ENCODE results near the gene NOL7.

DNA sequence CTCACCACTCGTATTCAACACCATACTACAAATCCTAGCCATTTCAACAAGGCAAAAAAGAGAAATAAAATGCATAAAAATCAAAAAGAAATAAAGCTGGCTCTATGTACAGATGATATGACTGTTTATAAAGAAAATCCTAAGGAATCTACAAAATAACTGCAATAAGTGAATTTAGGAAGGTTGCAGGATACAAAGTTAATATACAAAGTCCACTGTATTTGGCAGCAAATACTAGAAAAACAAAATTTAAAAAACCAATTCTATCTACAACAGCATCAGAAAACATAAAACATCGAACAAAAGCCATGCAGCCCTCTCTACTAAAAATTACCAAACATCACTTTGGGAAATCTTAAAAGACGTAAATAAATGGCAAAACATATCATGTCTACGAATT, 48.9 kb downstream of the NOL7 start:
- TF ChIP-seq, protein P1, sequence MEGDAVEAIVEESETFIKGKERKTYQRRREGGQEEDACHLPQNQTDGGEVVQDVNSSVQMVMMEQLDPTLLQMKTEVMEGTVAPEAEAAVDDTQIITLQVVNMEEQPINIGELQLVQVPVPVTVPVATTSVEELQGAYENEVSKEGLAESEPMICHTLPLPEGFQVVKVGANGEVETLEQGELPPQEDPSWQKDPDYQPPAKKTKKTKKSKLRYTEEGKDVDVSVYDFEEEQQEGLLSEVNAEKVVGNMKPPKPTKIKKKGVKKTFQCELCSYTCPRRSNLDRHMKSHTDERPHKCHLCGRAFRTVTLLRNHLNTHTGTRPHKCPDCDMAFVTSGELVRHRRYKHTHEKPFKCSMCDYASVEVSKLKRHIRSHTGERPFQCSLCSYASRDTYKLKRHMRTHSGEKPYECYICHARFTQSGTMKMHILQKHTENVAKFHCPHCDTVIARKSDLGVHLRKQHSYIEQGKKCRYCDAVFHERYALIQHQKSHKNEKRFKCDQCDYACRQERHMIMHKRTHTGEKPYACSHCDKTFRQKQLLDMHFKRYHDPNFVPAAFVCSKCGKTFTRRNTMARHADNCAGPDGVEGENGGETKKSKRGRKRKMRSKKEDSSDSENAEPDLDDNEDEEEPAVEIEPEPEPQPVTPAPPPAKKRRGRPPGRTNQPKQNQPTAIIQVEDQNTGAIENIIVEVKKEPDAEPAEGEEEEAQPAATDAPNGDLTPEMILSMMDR (IDR thresholded peaks at IDR 0.05; ENCODE audit: insufficient read depth, low read length): no peak
- TF ChIP-seq GABPA (IDR thresholded peaks at IDR 0.05; ENCODE audit: low read depth): no peak

Data from HL-60 (cell line).